Measurements from ENCODE around the gene G0S2. TPM values are rescaled to one million over a fixed set of nuclear protein-coding genes. Genes with fewer than 3 reads are reported as not detected.
A peak's percentile ranks its signal among the peaks of the same experiment; 100 is the strongest.

The G0S2 gene
- polyA plus RNA-seq, 2 of the 4 experiments (the other 2 are of a cell fraction) = 1.1 to 3.0 TPM

DNA sequence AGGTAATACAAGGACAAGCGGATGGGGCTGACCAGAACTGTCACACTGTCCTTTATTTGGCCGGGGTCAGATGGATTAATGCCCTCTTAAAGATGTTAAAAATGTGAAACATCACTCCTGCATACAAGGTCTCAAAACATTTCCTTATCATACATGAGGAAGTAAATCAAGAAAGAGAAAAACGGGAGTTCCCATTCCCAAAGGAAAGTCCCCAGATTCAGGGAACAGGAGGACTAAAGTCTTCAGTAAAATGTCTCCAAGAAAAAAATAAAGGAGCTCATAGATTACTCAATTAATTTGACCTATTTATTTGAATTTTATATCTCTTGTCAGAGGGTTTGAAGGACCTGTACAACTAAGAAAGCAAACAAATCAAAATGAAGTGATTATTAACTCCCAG lies 16.0 kb downstream of the G0S2 start:
- FAIRE-seq (no peak), ATAC-seq (no peak), DNase-seq (ENCODE audit: low read depth in 1 of 2, low spot score in 1 of 2) (no peak)
- H3K4me2 ChIP-seq = no peak overlapping the region; the same call in 2 of the 3 replicates
- WGBS (ENCODE audit: missing lambda C conversion rate) = 54% methylated on average over 3 of the region's 3 CpGs
- CTCF ChIA-PET = interaction anchor here (1.2 to 8.0 kb wide), 12 partner anchors 10 to 124 kb away, joined by 3 to 93 read pairs (median 8); partner anchors contain the start of gene LAMB3
- no peaks in the 10 kb centered on the region for H3K9me3 ChIP-seq
- no peak overlapping the region for H3K4me3 ChIP-seq
- peaks cover 41% of the 10 kb centered on the region for H3K4me1 ChIP-seq
- TF ChIP-seq, protein P1, sequence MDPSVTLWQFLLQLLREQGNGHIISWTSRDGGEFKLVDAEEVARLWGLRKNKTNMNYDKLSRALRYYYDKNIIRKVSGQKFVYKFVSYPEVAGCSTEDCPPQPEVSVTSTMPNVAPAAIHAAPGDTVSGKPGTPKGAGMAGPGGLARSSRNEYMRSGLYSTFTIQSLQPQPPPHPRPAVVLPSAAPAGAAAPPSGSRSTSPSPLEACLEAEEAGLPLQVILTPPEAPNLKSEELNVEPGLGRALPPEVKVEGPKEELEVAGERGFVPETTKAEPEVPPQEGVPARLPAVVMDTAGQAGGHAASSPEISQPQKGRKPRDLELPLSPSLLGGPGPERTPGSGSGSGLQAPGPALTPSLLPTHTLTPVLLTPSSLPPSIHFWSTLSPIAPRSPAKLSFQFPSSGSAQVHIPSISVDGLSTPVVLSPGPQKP (IDR thresholded peaks at IDR 0.05; ENCODE audit: low read depth, low read length) = no peak
- no peak for TF ChIP-seq SMC3 (IDR thresholded peaks at IDR 0.05)
- no peak for TF ChIP-seq KDM1A (IDR thresholded peaks at IDR 0.05; ENCODE audit: low read depth)
- TF ChIP-seq HDAC2 (IDR thresholded peaks at IDR 0.05) = no peak
- POLR2A ChIA-PET = no interaction called here
- H3K27ac ChIP-seq = 0 out of 6 replicates have a peak overlapping the region, but pooled peaks of 1 of the 2 experiments have one; percentile 11

DNA sequence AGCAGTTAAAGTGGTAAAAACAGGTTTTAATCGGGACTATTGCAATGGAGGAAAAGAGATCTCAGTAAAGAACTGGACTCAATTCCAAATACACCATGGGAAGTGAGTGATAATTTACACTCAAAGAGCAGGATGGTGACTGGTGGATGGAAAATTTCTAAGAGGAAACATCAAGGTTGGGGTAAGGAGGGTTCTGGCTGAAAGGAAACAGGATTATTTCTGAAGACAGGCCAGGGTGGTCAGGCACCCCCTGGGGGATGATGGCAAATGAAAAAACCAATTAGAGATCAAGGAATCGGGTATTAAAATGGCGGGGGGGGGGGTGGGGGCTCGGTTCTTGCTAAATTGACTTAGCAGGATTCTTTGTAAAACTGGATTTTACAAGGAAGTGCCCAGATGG lies 17.1 kb downstream of the G0S2 start:
- ATAC-seq = no peak
- CTCF ChIA-PET = interaction anchor here (1.0 to 8.0 kb wide), 27 partner anchors 8 to 125 kb away, joined by 3 to 93 read pairs (median 7); partner anchors contain the start of gene LAMB3
- TF ChIP-seq HOXB5 (CRISPR knock-in tag; IDR thresholded peaks at IDR 0.05) (no peak), BHLHE40 (IDR thresholded peaks at IDR 0.05; ENCODE audit: low read depth, low read length) (no peak), RARB (CRISPR knock-in tag; IDR thresholded peaks at IDR 0.05) (no peak), HDAC2 (IDR thresholded peaks at IDR 0.05) (no peak), TP53 (CRISPR knock-in tag; IDR thresholded peaks at IDR 0.05) (no peak)
- TF ChIP-seq, protein P2, sequence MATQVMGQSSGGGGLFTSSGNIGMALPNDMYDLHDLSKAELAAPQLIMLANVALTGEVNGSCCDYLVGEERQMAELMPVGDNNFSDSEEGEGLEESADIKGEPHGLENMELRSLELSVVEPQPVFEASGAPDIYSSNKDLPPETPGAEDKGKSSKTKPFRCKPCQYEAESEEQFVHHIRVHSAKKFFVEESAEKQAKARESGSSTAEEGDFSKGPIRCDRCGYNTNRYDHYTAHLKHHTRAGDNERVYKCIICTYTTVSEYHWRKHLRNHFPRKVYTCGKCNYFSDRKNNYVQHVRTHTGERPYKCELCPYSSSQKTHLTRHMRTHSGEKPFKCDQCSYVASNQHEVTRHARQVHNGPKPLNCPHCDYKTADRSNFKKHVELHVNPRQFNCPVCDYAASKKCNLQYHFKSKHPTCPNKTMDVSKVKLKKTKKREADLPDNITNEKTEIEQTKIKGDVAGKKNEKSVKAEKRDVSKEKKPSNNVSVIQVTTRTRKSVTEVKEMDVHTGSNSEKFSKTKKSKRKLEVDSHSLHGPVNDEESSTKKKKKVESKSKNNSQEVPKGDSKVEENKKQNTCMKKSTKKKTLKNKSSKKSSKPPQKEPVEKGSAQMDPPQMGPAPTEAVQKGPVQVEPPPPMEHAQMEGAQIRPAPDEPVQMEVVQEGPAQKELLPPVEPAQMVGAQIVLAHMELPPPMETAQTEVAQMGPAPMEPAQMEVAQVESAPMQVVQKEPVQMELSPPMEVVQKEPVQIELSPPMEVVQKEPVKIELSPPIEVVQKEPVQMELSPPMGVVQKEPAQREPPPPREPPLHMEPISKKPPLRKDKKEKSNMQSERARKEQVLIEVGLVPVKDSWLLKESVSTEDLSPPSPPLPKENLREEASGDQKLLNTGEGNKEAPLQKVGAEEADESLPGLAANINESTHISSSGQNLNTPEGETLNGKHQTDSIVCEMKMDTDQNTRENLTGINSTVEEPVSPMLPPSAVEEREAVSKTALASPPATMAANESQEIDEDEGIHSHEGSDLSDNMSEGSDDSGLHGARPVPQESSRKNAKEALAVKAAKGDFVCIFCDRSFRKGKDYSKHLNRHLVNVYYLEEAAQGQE (IDR thresholded peaks at IDR 0.05) = no peak
- TF ChIP-seq, protein P3, sequence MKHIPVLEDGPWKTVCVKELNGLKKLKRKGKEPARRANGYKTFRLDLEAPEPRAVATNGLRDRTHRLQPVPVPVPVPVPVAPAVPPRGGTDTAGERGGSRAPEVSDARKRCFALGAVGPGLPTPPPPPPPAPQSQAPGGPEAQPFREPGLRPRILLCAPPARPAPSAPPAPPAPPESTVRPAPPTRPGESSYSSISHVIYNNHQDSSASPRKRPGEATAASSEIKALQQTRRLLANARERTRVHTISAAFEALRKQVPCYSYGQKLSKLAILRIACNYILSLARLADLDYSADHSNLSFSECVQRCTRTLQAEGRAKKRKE (CRISPR knock-in tag; IDR thresholded peaks at IDR 0.05; ENCODE audit: low read depth) = no peak
- peak overlapping the region; percentile 57; the same call in 2 of the 3 replicates for H3K4me2 ChIP-seq
- H3K9me3 ChIP-seq = no peaks in the 10 kb centered on the region
- WGBS (ENCODE audit: missing lambda C conversion rate) = 39% methylated on average over 3 of the region's 4 CpGs
- peaks cover 41% of the 10 kb centered on the region for H3K4me1 ChIP-seq
- no peak for DNase-seq (ENCODE audit: low read depth in 1 of 2, low spot score in 1 of 2)
- no peak for FAIRE-seq
- POLR2A ChIA-PET = interaction anchor here (0.6 to 1.0 kb wide), 2 partner anchors 92 to 116 kb away, joined by 3 read pairs; no protein-coding TSS in a partner anchor
- peak overlapping the region; percentile 42 to 58; a peak in 5 of 6 replicates for H3K27ac ChIP-seq
- H3K4me3 ChIP-seq = no peak overlapping the region

DNA sequence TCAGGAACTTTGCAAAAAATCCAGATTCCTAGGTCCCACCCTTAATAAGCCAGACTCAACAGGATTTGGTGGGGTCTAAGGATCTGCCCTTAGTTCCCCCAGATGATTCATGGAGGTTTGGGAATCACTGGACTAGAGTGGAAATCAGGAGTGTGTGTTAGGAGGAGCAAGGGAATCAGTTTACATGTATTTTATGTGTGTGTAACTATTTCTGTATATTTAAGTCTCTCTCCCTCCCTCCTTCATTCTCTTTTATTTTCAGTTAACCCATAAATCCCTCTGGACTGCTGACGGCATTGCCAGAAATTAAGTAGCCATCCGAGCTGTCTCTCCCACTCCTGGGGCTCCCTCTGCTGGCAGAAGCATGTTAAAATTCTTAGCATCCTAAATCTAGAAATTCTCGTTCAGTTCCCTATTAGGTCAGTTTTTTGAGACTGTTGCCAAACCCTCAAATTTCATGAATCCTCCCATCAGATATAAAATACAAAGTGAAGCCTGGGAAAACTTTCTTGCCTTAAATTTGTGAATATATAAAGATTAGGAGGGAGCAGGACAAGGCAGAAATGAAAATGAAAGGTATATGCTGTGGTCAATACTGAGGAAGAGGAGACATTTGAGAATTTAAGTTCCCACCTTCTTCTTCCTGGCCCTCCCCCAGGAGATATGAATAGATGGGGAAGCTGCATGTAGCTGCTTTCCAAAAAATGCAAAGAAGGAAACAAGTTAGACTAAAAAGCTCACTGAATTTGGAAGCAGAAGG lies 17.7 kb downstream of the G0S2 start:
- ChIA-PET CTCF (interaction anchor here (0.6 to 8.0 kb wide), 35 partner anchors 8 to 132 kb away, joined by 3 to 93 read pairs (median 5); partner anchors contain the start of genes HSD11B1 and LAMB3), POLR2A (interaction anchor here (0.6 to 1.0 kb wide), 2 partner anchors 93 to 116 kb away, joined by 3 read pairs; no protein-coding TSS in a partner anchor)
- peak overlapping the region; percentile 42 to 58; a peak in 5 of 6 replicates for H3K27ac ChIP-seq

More for the DNA sequence above, 17.7 kb downstream of the G0S2 start:
- TF ChIP-seq RAD21 (conservative IDR thresholded peaks at IDR 0.05 in 1 of 2, IDR thresholded peaks at IDR 0.05 in 1 of 2) = peak; percentile 98
- no peak for TF ChIP-seq CBX8 (IDR thresholded peaks at IDR 0.05)
- TF ChIP-seq, protein P4, sequence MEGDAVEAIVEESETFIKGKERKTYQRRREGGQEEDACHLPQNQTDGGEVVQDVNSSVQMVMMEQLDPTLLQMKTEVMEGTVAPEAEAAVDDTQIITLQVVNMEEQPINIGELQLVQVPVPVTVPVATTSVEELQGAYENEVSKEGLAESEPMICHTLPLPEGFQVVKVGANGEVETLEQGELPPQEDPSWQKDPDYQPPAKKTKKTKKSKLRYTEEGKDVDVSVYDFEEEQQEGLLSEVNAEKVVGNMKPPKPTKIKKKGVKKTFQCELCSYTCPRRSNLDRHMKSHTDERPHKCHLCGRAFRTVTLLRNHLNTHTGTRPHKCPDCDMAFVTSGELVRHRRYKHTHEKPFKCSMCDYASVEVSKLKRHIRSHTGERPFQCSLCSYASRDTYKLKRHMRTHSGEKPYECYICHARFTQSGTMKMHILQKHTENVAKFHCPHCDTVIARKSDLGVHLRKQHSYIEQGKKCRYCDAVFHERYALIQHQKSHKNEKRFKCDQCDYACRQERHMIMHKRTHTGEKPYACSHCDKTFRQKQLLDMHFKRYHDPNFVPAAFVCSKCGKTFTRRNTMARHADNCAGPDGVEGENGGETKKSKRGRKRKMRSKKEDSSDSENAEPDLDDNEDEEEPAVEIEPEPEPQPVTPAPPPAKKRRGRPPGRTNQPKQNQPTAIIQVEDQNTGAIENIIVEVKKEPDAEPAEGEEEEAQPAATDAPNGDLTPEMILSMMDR (IDR thresholded peaks at IDR 0.05) = peak; percentile 98
- TF ChIP-seq SMC3 (IDR thresholded peaks at IDR 0.05) = peak; percentile 98
- ATAC-seq (peak; percentile 62 to 76; a peak in 4 of 6 replicates), DNase-seq (ENCODE audit: low read depth in 1 of 2, low spot score in 1 of 2) (peak; percentile 61 to 79), FAIRE-seq (peak; percentile 61)
- WGBS (ENCODE audit: missing lambda C conversion rate) = 3% methylated on average over 3 of the region's 3 CpGs
- Histone ChIP-seq H3K4me2 (peak overlapping the region; percentile 57), H3K4me1 (peaks cover 38% of the 10 kb centered on the region), H3K4me3 (no peak overlapping the region), H3K9me3 (no peaks in the 10 kb centered on the region)

Measured in A549 (cell line).